T-helper 1 cell (primary cell): Measurements from ENCODE around the gene TRIM22.
"Not testable (repeated sequence)": the region's sequence is repeated elsewhere in the genome, so short reads cannot be mapped to it uniquely, and the experiment has no call there.

Experiments used
- DNase-seq, 5 donors: peaks; one replicate each; pipeline ENCODE4 v3.0.0-alpha.2; 2012 to 2020

Gene TRIM22

DNA sequence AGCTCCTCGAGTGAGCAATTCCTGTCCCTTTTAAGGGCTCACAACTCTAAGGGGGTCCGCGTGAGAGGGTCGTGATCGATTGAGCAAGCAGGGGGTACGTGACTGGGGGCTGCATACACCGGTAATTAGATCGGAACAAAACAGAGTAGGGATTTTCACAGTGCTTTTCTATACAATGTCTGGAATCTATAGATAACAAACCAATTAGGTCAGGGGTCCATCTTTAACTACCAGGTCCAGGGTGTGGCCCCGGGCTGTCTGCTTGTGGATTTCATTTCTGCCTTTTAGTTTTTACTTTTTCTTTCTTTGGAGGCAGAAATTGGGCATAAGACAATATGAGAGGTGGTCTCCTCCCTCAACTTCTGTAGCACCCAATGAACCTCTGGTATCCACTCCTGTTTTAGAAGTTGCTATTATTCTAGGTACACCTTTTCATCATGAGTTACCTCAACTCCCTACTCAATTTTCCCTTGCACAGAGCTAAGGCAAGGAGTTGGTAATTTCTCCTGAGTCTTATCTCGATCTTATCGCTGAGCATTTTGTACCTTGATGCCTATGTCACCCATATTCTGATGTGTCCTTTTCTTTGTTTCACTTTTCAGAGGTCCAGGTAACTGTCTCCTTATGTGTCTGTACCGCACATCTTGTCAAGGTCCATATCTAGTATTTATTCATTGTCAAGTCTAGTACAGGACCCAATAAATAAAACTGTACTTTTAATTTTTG, 1.8 kb downstream of the TRIM22 start:
- DNase-seq, result not testable (repeated sequence)

DNA sequence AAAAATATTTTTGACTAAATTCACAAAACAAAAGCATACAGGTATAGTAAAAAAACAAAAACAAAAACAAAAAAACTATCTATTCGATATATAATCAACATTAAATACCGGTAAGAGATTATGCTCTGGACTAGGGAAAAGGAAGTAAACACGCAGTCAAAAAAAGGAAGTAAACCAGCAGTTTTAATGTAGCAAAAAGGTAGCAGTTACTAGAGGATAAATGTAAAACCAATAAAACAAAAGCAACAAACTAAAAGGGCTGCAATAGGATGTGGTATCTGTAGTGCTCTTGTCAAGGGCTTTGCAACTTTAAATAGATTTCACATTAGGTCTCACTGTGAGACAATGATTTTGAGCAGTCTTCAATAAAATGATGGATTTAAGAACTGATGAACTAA, 2.4 kb downstream of the TRIM22 start:
- DNase-seq, result peak in 1 of 5 donors; percentile 13

DNA sequence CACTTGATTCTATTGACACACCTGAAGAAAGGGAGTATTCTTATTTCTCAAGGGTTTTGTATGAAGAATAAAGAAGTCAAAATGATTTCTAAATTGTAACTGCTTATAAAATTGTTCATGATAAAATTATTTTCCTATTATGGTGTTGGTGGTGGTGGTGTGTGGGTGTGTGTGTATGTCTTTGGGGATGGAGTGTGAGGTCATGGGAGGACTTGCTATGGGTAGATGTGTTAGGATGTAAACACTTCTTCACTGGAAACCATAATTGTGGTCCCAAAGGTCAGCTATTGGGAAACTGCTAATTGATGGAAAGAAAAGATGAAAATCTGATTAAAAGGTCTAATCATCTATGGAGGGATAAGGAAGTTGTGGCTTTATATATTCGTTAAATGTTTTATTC, 5.1 kb downstream of the TRIM22 start:
- DNase-seq, result no peak

DNA sequence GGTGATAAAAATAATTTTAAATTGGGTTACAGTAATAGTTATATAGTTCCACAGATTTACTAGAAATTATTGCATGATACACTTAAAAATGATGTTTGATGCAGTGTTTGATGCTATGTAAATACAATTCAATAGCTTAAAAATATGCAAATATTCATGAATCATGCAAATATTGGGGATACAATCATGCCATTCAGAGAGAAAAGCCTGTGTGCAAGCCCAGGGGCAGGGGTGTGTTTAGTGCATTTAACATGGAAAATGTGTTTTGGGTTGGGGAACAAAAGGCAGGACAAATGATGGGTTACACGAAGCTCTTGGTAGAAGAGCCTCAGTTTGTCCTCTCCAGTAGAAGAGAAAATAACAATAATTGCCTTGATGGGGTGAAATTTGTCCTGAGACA, 6.0 kb downstream of the TRIM22 start:
- no peak for DNase-seq

DNA sequence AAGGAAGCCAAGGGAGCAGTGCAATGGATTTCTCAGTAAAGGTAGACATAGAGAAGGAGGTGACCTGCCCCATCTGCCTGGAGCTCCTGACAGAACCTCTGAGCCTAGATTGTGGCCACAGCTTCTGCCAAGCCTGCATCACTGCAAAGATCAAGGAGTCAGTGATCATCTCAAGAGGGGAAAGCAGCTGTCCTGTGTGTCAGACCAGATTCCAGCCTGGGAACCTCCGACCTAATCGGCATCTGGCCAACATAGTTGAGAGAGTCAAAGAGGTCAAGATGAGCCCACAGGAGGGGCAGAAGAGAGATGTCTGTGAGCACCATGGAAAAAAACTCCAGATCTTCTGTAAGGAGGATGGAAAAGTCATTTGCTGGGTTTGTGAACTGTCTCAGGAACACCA, 6.6 kb downstream of the TRIM22 start:
- DNase-seq, result no peak

DNA sequence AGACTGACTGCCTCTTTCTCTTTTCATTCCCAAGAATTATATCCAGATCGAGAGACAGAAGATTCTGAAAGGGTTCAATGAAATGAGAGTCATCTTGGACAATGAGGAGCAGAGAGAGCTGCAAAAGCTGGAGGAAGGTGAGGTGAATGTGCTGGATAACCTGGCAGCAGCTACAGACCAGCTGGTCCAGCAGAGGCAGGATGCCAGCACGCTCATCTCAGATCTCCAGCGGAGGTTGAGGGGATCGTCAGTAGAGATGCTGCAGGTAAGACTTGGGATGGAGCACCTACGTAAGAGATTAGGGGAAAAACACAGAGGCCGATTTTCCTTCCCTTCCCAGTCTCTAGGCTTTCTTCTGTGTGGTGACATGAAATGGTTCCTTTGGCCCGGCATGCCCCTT, 8.7 kb downstream of the TRIM22 start:
- no peak for DNase-seq

DNA sequence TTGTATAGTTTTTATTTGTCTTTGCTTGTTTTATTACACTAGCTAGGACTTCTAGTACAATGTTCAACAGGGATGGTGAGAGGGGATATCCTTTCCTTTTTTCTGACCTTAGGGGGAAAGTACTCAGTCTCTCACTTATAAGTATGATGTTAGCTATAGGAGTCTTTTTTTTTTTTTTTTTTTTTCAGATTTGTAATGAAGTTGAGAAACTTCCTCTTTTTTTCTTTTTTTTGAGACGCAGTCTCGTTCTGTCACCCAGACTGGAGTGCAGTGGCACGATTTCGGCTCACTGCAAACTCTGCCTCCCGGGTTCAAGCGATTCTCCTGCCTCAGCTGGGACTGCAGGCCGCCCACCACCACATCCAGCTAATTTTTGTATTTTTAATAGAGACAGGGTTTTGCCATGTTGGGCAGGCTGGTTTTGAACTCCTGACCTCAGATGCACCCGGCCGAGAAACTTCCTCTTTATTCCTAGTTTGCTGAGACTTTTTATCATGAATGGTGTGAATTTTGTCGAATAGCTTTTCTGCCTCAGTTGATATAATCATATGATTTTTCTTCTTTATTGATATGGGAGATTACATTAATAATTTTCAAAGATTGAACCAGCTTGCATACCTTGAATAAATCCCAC, 10.9 kb downstream of the TRIM22 start:
- no peak for DNase-seq

DNA sequence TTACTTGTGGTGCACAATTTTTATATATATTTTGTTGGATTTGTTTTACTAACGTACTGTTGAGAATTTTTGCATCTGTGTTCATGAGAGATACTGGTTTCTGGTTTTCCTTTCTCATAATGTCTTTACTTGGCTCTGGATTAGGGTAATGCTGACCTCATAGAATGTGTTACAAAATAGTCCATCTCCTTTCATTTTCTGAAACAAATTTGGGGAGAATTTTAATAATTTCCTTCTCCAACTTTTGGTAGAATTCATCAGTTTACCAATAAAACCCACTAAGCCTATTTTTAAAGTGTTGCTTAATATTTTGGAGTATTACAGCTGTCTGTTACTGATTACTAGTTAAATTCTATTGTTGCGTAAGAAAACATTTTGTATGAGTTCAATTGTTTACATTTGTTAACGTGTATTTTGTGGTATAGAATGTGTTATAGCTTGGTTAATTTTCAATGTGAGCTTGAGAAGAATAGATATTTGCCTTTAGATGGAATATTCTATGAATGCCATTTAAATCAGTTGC, 11.5 kb downstream of the TRIM22 start:
- DNase-seq, result no peak

DNA sequence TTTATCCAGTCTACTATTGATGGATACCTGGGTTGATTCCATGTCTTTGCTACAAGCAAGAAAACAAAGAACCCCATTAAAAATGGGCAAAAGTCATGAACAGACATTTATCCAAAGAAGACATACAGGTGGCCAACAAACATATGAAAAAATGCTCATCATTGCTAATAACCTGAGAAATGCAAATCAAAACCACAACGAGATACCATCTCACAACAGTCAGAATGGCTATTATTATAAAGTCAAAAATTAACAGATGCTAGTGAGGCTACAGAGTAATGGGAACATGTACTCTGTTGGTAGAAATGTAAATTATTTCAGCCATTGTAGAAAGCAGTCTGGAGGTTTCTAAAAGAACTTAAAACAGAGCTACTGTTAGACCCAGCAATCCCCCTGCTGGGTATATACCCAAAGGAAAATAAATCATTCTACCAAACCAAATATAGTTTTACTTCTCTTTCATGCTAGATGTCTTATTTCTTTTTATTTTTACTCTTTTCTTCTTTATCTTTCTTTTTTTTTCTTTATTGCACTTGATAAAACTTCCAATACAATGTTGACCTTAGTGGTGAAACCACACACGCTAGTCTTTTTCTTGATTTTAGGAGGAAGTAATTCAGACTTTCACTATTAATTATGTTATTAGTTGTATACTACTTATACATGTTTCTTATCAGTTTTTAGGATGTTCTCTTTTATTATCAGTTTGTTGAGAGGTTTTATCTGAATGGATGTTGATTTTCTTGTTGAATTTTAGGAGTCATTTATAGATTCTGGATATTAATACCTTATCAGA, 14.3 kb downstream of the TRIM22 start:
- no peak for DNase-seq

DNA sequence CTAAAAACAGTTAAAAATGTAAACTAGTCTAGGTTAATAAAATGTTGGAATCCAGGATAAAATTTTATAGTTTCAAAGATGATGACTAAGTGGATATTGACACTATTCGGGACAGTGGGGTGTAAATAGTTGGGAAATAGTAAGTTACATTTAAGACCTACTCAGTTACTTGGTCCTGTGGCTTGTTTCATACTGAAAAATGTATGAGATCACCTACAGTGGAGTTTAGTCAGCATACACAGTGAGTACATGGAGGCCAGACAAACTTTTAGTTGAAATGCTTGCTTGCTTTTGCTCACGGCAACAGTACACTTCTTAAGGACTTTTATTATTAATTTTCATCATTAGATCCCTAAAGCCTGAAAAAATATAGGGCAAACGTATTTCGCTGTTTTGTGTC, 16.1 kb downstream of the TRIM22 start:
- no peak for DNase-seq

DNA sequence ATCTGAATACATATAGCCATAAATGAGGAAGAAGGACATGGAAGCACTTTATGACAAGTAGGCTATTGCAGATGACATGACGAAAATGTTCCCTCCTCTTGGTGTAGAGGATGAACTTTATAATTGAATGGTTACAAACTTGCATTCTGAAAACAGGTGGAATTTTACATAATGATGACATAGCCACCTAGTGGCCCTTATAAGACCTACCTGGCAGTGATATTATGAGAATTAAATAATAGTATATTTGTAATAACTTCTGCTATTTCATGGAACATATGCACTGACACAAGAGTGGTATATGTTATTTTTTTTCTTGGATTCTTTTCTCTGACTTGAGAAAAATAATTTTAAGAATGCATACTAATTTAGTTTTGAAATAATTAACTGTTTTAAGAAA, 22.9 kb downstream of the TRIM22 start:
- no peak for DNase-seq

DNA sequence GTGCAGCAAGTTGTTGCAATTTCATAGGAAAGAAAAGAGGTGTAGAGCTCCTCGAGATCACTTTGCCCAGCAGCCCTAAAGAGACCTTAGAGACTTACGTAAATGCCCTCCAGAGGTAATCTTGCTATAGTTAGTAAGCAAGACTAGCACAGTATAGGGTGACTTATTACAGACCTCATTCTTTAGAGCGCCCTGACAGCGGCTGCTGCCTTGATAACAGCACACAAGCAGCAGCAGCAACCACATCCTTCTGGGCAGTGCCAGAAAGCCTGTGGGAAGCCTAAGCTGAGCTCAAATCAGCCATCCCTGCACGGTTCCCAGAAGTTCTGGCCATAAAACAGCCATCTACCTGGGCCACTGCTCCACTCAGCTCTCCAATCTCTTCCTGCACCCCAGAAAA, 24.1 kb downstream of the TRIM22 start:
- DNase-seq, result no peak

DNA sequence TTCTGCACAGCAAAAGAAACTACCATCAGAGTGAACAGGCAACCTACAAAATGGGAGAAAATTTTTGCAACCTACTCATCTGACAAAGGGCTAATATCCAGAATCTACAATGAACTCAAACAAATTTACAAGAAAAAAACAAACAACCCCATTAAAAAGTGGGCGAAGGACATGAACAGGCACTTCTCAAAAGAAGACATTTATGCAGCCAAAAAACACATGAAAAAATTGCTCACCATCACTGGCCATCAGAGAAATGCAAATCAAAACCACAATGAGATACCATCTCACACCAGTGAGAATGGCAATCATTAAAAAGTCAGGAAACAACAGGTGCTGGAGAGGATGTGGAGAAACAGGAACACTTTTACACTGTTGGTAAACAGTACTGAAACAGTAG, 26.9 kb downstream of the TRIM22 start:
- not testable (repeated sequence) for DNase-seq

DNA sequence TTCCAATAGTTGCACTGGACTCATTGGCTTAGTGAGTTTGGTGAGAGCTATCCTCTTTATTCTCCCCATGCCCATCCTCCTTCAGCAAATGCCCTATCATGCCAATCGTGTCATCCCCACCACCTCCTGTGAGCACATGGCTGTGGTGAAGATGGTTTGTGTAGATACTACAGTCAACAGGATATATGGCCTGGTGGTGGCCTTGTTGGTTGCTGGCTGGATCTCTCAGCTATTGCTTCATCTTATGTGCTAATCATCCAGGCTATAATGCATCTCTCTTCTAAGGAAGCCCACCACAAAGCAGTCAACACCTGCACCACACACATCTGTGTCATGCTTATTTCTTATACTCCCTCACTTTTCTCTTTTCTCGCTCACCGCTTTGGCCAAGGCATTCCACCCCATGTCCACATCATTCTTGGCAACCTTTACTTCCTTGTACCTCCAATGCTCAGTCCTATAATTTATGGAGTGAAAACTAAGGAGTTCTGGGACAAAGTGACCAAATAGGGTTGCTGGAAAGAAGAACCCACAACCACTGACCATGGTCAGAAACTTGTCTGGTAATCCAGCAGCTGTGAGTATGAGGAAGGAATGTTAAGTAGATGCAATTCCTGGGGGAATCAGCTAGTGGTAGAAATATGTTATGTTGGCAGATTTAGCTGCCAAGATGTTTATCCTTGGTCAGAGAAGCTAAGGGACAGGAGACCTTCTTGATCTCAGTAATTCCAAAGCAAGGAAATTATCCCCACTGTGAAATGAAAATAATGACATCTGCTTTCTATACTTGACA, 30.3 kb downstream of the TRIM22 start:
- DNase-seq, result no peak

DNA sequence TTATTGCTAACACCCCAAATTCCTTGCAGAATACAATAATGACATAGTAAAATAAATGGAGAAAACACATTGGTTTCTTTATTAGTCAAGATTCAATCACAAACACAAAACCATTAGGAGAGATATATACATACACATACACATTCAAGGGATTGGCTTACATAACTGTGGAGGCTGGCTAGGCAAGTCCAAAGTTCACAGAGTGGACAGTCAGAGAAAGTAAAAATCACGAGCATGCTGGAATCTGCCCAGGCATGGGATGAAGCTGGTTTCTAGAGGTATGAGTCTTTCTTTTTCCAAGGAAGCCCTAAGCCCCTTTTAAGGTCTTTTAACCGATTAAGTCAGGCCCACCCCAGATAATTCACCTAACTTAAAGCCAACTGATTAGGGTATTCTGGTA, 33.0 kb downstream of the TRIM22 start:
- DNase-seq, result no peak

DNA sequence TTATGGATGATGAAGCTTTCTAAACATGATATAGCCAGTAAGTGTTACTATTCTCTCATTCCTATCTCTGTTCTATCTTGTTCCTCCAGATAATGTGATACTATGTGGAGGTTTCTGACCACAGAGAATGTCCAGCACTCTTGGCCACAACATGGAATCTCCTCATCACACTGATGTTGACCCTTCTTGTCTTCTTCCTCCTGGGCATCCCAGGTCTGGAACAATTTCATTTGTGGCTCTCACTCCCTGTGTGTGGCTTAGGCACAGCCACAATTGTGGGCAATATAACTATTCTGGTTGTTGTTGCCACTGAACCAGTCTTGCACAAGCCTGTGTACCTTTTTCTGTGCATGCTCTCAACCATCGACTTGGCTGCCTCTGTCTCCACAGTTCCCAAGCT, 36.8 kb downstream of the TRIM22 start:
- no peak for DNase-seq

DNA sequence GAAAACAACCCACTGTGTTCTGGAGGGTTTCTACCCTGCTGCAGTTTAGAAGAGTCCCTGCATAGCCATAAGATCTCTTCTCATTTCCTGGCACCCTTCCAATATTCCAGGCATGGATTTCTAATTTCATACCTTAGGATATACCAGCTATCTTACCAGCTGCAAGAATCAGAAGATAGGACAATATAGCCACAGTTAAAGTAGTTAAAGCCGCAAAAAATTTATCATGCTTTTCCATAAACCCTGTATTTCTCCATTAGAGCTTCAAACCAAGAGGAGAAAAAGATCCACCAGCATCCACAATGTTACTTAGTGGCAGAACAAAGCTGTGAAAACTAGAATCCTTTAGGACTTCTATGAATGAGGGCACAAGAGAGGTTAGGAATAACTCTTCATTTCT, 38.1 kb downstream of the TRIM22 start:
- no peak for DNase-seq

DNA sequence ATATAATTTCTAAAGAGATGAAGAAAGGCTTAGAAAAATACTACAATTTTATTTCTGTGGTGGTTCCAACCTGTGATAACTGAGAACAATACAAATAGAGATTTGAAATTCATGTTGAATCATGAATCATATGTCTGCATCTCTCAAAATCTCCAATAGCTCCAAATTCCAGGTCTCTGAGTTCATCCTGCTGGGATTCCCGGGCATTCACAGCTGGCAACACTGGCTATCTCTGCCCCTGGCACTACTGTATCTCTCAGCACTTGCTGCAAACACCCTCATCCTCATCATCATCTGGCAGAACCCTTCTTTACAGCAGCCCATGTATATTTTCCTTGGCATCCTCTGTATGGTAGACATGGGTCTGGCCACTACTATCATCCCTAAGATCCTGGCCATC, 46.8 kb downstream of the TRIM22 start, which contains the start of gene OR56B1:
Gene OR56B1 (plus strand): TSS at position 53 of the 400 bp plus-strand sequence. CDS start 69 bp downstream, at position 122.
- no peak for DNase-seq

DNA sequence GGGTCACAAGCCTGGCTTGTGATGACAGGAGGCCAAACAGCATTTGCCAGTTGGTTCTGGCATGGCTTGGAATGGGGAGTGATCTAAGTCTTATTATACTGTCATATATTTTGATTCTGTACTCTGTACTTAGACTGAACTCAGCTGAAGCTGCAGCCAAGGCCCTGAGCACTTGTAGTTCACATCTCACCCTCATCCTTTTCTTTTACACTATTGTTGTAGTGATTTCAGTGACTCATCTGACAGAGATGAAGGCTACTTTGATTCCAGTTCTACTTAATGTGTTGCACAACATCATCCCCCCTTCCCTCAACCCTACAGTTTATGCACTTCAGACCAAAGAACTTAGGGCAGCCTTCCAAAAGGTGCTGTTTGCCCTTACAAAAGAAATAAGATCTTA, 47.5 kb downstream of the TRIM22 start:
- DNase-seq, result no peak

DNA sequence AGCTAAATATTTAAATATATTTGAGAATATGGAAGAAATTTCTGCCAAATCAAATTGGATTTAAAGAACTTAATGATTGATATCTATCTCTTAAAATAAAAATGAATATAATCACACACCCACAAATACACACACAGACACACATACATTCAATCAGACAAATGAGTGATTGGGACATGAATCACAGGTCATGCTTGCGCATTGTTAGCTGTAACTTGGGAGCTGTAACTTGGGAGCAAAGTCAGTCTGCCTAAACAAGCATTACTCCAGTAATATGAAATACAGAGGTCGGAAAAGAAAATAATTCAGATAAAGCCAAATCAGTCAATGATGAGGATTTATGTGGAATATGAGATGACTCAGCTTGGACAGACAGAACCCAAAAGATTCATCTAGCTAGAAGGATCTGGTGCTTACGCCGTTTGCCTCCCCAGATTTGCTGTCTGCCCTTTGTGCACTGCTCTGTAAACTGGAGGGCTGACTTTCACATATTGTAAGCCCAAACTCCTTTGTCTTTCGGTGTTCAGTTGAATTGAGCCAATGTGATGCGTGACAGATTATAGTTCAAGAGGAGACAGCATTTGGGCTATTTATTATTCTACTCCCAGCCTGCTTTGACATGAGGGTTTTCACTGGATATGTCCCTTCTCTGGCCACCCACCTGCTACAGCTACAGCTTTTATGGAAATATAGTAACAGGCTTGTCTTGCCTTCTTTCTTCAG, 48.2 kb downstream of the TRIM22 start:
- no peak for DNase-seq

DNA sequence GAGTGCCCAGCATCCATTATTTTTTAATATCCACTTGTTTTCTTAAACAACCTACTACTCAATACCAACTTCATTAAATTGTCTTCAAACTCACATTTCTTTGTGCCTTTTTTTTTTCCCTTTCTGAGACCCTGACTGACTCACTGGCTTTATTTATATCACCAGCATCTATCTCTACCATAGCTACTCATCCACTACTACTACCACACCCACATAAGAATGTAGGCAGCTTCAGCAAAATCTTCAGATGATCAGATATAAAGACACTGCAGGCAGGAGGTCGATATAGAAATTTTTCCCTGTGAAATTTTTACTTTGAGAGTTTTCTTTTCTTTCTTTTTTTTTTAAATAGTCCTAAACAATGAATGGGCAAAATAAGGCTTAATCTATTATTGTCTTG, 48.8 kb downstream of the TRIM22 start:
- DNase-seq, result no peak

DNA sequence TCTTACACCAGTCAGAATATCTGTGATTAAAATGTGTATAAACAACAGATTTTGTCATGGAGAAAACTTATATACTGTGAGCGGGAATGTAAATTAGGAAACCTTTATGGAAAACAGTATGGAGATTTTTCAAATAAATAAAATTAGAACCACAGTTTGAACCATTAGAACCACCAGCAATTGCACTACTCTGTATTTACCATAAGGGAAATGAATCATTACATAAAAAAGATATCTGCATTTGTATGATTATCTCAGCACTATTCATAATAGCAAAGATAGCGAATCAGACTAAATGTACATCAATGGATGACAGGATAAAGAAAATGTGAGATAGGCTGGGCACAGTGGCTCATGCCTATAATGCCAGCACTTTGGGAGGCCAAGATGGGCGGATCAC, 57.0 kb downstream of the TRIM22 start:
- no peak for DNase-seq
